SU-DHL-6 (cell line): ENCODE results near the gene BMPR1A.

Source experiments
- H2AFZ ChIP-seq: fragments of 200-600 bp; sonication (generic); 2 replicates; pipeline ENCODE4 v1.6.1; 2014; ENCODE audit warnings: low read depth, mild to moderate bottlenecking, moderate library complexity, mixed read lengths, antibody characterized with exemption, low read length; ENCODE audit not compliant: severe bottlenecking
- H3F3A ChIP-seq: fragments of 200-600 bp; shearing (Covaris generic); 2 replicates; pipeline ENCODE4 v1.6.0; 2016; ENCODE audit warnings: antibody characterized with exemption, mild to moderate bottlenecking; ENCODE audit not compliant: insufficient read depth
- H3K27ac ChIP-seq: fragments of 200-600 bp; sonication (generic); 2 replicates; pipeline ENCODE4 v1.5.1; 2016; ENCODE audit warnings: low read depth, mild to moderate bottlenecking, low read length, moderate library complexity, mixed read lengths
- H3K27me3 ChIP-seq: fragments of 200-600 bp; sonication (generic), shearing (Covaris generic); 2 replicates; pipeline ENCODE4 v1.6.0; 2014; ENCODE audit warnings: mild to moderate bottlenecking, low read length
- H3K36me3 ChIP-seq: fragments of 200-600 bp; sonication (generic); 2 replicates; pipeline ENCODE4 v1.6.1; 2014; ENCODE audit warnings: mild to moderate bottlenecking, low read length, mixed read lengths
- H3K4me2 ChIP-seq: fragments of 300-600, 200-600 bp; shearing (Covaris generic), sonication (generic); 2 replicates; pipeline ENCODE4 v1.6.0; 2014; ENCODE audit warnings: low read length, low read depth, mild to moderate bottlenecking; ENCODE audit not compliant: poor library complexity, severe bottlenecking
- H3K4me3 ChIP-seq: fragments of 200-600 bp; sonication (generic); 2 replicates; pipeline ENCODE4 v1.5.1; 2014; ENCODE audit warnings: antibody characterized with exemption, low read length, mild to moderate bottlenecking, mixed read lengths; ENCODE audit not compliant: insufficient read depth, poor library complexity, severe bottlenecking
- H3K79me2 ChIP-seq: fragments of 200-600 bp; sonication (generic); 2 replicates; pipeline ENCODE4 v1.6.1; 2014; ENCODE audit warnings: mild to moderate bottlenecking, low read length, moderate library complexity; ENCODE audit not compliant: insufficient read depth
- H3K9ac ChIP-seq: fragments of 200-600 bp; sonication (generic); 2 replicates; pipeline ENCODE4 v1.7.0; 2014; ENCODE audit warnings: mild to moderate bottlenecking, low read length
- H3K9me2 ChIP-seq: fragments of 200-600 bp; sonication (generic); replicated peaks from 2 replicates; pipeline ENCODE4 v1.6.1; 2014; ENCODE audit warnings: low read length; ENCODE audit not compliant: insufficient read depth
- H3K9me3 ChIP-seq: fragments of 200-600 bp; sonication (generic); 2 replicates; pipeline ENCODE4 v1.6.1; 2014; ENCODE audit warnings: low read length, mixed read lengths; ENCODE audit not compliant: insufficient read depth
- H4K20me1 ChIP-seq: fragments of 200-600 bp; sonication (generic); 2 replicates; pipeline ENCODE4 v1.6.1; 2014; ENCODE audit warnings: low read depth, mild to moderate bottlenecking, antibody characterized with exemption, low read length, moderate library complexity, mixed read lengths
- CTCF ChIP-seq: fragments of 200-600 bp; sonication (generic); IDR thresholded peaks from one replicate; pipeline ENCODE4 v1.5.1; 2017; ENCODE audit warnings: antibody characterized with exemption, mild to moderate bottlenecking, low read length, moderate library complexity; ENCODE audit not compliant: insufficient read depth, poor library complexity, severe bottlenecking
- EZH2phosphoT487 ChIP-seq: fragments of 200-600 bp; sonication (generic), shearing (Covaris generic); conservative IDR thresholded peaks from 2 replicates; pipeline ENCODE4 v1.6.1; 2018; ENCODE audit warnings: mild to moderate bottlenecking, antibody characterized with exemption, low read length, moderate library complexity, mixed read lengths

BMPR1A gene

GRCh38 chr10:86823565-86823964, 67.1 kb downstream of the BMPR1A start:
- H3K9me2 ChIP-seq, result no peaks in the 10 kb centered on the region
- no peaks in the 10 kb centered on the region for H3K27me3 ChIP-seq
- no peak overlapping the region for H3K9ac ChIP-seq
- peaks cover 7% of the 10 kb centered on the region; the same call in 1 of the 2 replicates for H4K20me1 ChIP-seq
- H3F3A ChIP-seq, result no peaks in the 10 kb centered on the region
- H3K36me3 ChIP-seq, result no peaks in the 10 kb centered on the region
- H3K4me2 ChIP-seq, result no peak overlapping the region
- H3K4me3 ChIP-seq, result no peak overlapping the region
- no peak for TF ChIP-seq CTCF
- no peak for TF ChIP-seq EZH2phosphoT487
- H3K79me2 ChIP-seq, result peaks cover 37% of the 10 kb centered on the region
- H3K27ac ChIP-seq, result no peak overlapping the region
- H2AFZ ChIP-seq, result no peak overlapping the region
- no peaks in the 10 kb centered on the region for H3K9me3 ChIP-seq

- Histone ChIP-seq H3K4me3 (no peak overlapping the region), H3K27me3 (no peaks in the 10 kb centered on the region), H4K20me1 (peaks cover 7% of the 10 kb centered on the region; the same call in 1 of the 2 replicates), H3K9me2 (no peaks in the 10 kb centered on the region), H2AFZ (no peak overlapping the region), H3K4me2 (no peak overlapping the region), H3K9me3 (no peaks in the 10 kb centered on the region), H3K36me3 (no peaks in the 10 kb centered on the region), H3K27ac (no peak overlapping the region), H3K9ac (no peak overlapping the region), H3F3A (no peaks in the 10 kb centered on the region), H3K79me2 (peaks cover 39% of the 10 kb centered on the region)
- TF ChIP-seq EZH2phosphoT487 (no peak), CTCF (no peak)
Measured at GRCh38 chr10:86824151-86824550, 67.7 kb downstream of the BMPR1A start.

- Histone ChIP-seq H3K36me3 (no peaks in the 10 kb centered on the region), H4K20me1 (peaks cover 7% of the 10 kb centered on the region; the same call in 1 of the 2 replicates), H3K9me3 (no peaks in the 10 kb centered on the region), H3F3A (no peaks in the 10 kb centered on the region), H3K4me3 (no peak overlapping the region), H3K27me3 (no peaks in the 10 kb centered on the region), H3K4me2 (no peak overlapping the region), H3K79me2 (peaks cover 49% of the 10 kb centered on the region), H3K9me2 (no peaks in the 10 kb centered on the region), H3K9ac (no peak overlapping the region), H3K27ac (no peak overlapping the region), H2AFZ (no peak overlapping the region)
- TF ChIP-seq CTCF (no peak), EZH2phosphoT487 (no peak)
Measured at GRCh38 chr10:86825366-86825765, 68.9 kb downstream of the BMPR1A start.

- Histone ChIP-seq H3K36me3 (no peaks in the 10 kb centered on the region), H3F3A (no peaks in the 10 kb centered on the region), H3K27ac (no peak overlapping the region), H3K9me2 (no peaks in the 10 kb centered on the region), H3K4me2 (no peak overlapping the region), H3K9me3 (no peaks in the 10 kb centered on the region), H3K9ac (no peak overlapping the region), H3K27me3 (no peaks in the 10 kb centered on the region), H3K4me3 (no peak overlapping the region), H2AFZ (no peak overlapping the region), H4K20me1 (peaks cover 13% of the 10 kb centered on the region; the same call in 1 of the 2 replicates), H3K79me2 (peaks cover 59% of the 10 kb centered on the region)
- TF ChIP-seq CTCF (no peak), EZH2phosphoT487 (no peak)
Measured at GRCh38 chr10:86827639-86828038, 71.2 kb downstream of the BMPR1A start.
